Lower lobe of right lung (tissue), 2 donors: ENCODE measurements around the gene TIMM44. TPM values are rescaled to one million over a fixed set of nuclear protein-coding genes. Genes with fewer than 3 reads are reported as not detected.

Experiments used
- ATAC-seq, 2 donors: fragments of 200-7000 bp; cut with Tn5 transposase; one replicate each; pipeline ENCODE4 v1.9.1; 2020 to 2022; ENCODE audit warnings: mild to moderate bottlenecking in 2 of 2, moderate library complexity in 2 of 2
- DNase-seq: peaks from one replicate; pipeline ENCODE4 v3.0.0-alpha.2; 2020
- H3K27ac ChIP-seq: fragments of 200-600 bp; one replicate; pipeline ENCODE4 v1.8.0; 2022
- H3K27me3 ChIP-seq: fragments of 200-600 bp; one replicate; pipeline ENCODE4 v1.8.0; 2022; ENCODE audit warnings: low read depth
- H3K36me3 ChIP-seq: fragments of 200-600 bp; one replicate; pipeline ENCODE4 v1.8.0; 2022; ENCODE audit warnings: mild to moderate bottlenecking
- H3K4me1 ChIP-seq: fragments of 200-600 bp; one replicate; pipeline ENCODE4 v1.8.0; 2022
- H3K4me3 ChIP-seq: fragments of 200-600 bp; one replicate; pipeline ENCODE4 v1.8.0; 2022; ENCODE audit warnings: mild to moderate bottlenecking
- H3K9me3 ChIP-seq: fragments of 200-600 bp; one replicate; pipeline ENCODE4 v1.8.0; 2022
- CTCF ChIP-seq: fragments of 200-600 bp; IDR thresholded peaks from one replicate; pipeline ENCODE4 v1.8.0; 2022; ENCODE audit warnings: antibody characterized with exemption, mild to moderate bottlenecking
- intact Hi-C: fragments of 100-400 bp; cut with DNase I; formaldehyde crosslinking; loops from one replicate; pipeline ENCODE4 v1.11.0; 2022
- total RNA-seq: library from RNA; stranded (reverse); fragmentation: NEBNext Ultra II Directional; extraction: Animal tissue kit (Norgen Biotek cat#: 25700); gene quantifications from one replicate; pipeline ENCODE4 v1.2.1, GENCODE V29; 2021
- donor health status: DM: no; HTN: yes; CAD: no; lungs with severe emphysema.

Gene TIMM44
- total RNA-seq, 1 donor from 2014 or later = 45.2 TPM

GRCh38 chr19:7926021-7926726, 17.3 kb downstream of the TIMM44 start, which contains the start of gene CTXN1:
TSS of gene CTXN1 (minus strand) at chr19:7926135. CDS start at chr19:7925538, 597 bp downstream.
- peak; percentile 74 for DNase-seq
- Histone ChIP-seq H3K4me1 (peaks cover 37% of the 10 kb centered on the region), H3K27me3 (no peaks in the 10 kb centered on the region), H3K4me3 (peak within 1 kb of the TSS; percentile 51), H3K27ac (peak within 1 kb of the TSS; percentile 41), H3K9me3 (no peaks in the 10 kb centered on the region), H3K36me3 (peaks cover 25% of the 10 kb centered on the region)
- no peak for TF ChIP-seq CTCF
- intact Hi-C loops = no loop called here
- peak; percentile 63 to 67 for ATAC-seq

- no peak overlapping the region for H3K27ac ChIP-seq
- intact Hi-C loops = no loop called here
Observed at GRCh38 chr19:7925171-7925851, 18.2 kb downstream of the TIMM44 start.

GRCh38 chr19:7924651-7925170, 18.8 kb downstream of the TIMM44 start:
- Histone ChIP-seq H3K27ac (no peak overlapping the region), H3K36me3 (peaks cover 15% of the 10 kb centered on the region), H3K27me3 (no peaks in the 10 kb centered on the region), H3K9me3 (no peaks in the 10 kb centered on the region), H3K4me1 (peaks cover 43% of the 10 kb centered on the region), H3K4me3 (peak overlapping the region; percentile 51)
- no peak for TF ChIP-seq CTCF
- no peak for ATAC-seq
- intact Hi-C loops = no loop called here
- peak; percentile 45 for DNase-seq

More at GRCh38 chr19:7925171-7925851, 18.2 kb downstream of the TIMM44 start:
- Histone ChIP-seq H3K4me3 (peak overlapping the region; percentile 51), H3K36me3 (peaks cover 16% of the 10 kb centered on the region), H3K4me1 (peaks cover 40% of the 10 kb centered on the region), H3K9me3 (no peaks in the 10 kb centered on the region), H3K27me3 (no peaks in the 10 kb centered on the region)
- DNase-seq = peak; percentile 80
- TF ChIP-seq CTCF = peak; percentile 83
- no peak for ATAC-seq

GRCh38 chr19:7924241-7924640, 19.2 kb downstream of the TIMM44 start:
- Histone ChIP-seq H3K27ac (no peak overlapping the region), H3K36me3 (peaks cover 15% of the 10 kb centered on the region), H3K27me3 (no peaks in the 10 kb centered on the region), H3K4me1 (peaks cover 43% of the 10 kb centered on the region), H3K4me3 (no peak overlapping the region), H3K9me3 (no peaks in the 10 kb centered on the region)
- intact Hi-C loops = no loop called here
- no peak for ATAC-seq
- DNase-seq = no peak
- no peak for TF ChIP-seq CTCF

- Histone ChIP-seq H3K27ac (no peak overlapping the region), H3K4me3 (no peak overlapping the region), H3K36me3 (peaks cover 15% of the 10 kb centered on the region), H3K27me3 (peaks cover 3% of the 10 kb centered on the region), H3K4me1 (peaks cover 44% of the 10 kb centered on the region), H3K9me3 (no peaks in the 10 kb centered on the region)
- intact Hi-C loops = no loop called here
- TF ChIP-seq CTCF = no peak
- DNase-seq (no peak), ATAC-seq (no peak)
Observed at GRCh38 chr19:7923295-7924191, 19.9 kb downstream of the TIMM44 start.
